ENCODE data around the gene SYCE3.

- TF ChIP-seq YY1 (IDR thresholded peaks at IDR 0.05; ENCODE audit: insufficient read depth, insufficient read length) (no peak), ZNF274 (IDR thresholded peaks at IDR 0.05; ENCODE audit: low read depth, low read length) (no peak)
Observed at GRCh38 chr22:50568626-50569025, 5.9 kb upstream of the SYCE3 start.

Data from NT2/D1 (cell line).